ENCODE measurements around the gene MTFR2. TPM values are rescaled to one million over a fixed set of nuclear protein-coding genes. Genes with fewer than 3 reads are reported as not detected.

The MTFR2 gene
- polyA plus RNA-seq (5.7 to 12.0 TPM (median 7.3 TPM) in 3 replicates), polyA minus RNA-seq (3.2 to 7.8 TPM (median 3.3 TPM) in 3 replicates)
- 1.4 TPM for polyA plus RNA-seq (2011; ENCODE audit: low read depth)
- 4.6 and 7.4 TPM in 2 replicates for polyA plus RNA-seq (2011; cell fraction: cytosol; rRNA removed)
- polyA plus RNA-seq (2011; cell fraction: nucleus; rRNA removed): 9.3 and 10.3 TPM in 2 replicates
- 0.73 and 4.5 TPM in 2 replicates for polyA plus RNA-seq (2012; ENCODE audit: low replicate concordance)
- not detected for polyA minus RNA-seq (2011; cell fraction: cytosol; rRNA and poly(A)+ RNA removed)
- polyA minus RNA-seq (2011; cell fraction: nucleus; rRNA and poly(A)+ RNA removed): 2.6 and 6.8 TPM in 2 replicates

DNA sequence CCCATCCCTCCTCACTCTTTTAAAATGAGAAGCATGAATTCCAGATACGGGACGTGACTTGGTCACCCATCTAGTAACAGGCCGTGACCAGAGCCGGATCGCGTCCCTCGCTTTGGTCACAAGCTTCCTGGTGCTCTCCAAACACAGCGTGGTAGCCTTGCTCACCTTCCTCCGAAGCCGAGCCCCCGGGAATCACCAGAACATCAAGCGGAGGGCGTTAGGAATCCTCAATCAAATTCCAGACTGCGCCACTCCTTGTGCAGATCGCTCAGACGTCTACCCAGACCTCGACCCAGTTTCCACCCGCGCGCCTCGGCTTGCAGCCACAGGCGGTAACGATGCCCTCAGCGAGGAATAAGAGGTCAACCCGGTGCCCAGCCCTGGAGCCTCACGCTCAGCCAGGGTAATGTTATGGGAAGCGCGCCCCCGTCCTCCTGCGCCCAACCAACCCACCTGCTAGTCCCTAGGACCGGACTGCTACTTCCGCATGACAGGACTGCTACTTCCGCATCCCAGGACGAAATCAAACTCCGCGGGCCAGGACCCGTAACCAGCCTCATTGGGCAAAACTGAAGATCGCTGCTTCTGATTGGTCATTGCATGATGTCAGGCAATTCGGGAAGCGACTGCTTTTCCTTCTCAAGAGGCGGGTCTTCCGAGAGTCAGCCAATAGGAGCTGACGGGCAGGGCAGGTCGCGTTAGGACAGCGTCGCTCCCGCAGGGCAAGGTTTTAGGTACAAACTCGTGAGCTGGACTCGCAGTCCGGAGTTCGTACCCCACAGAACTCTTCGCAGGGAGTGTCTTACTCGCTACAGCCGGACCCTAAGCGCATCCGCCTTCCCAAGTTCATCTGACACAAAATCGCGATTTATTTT lies at the start of gene MTFR2:
Gene MTFR2, minus strand, starts transcription at position 501 of the 875 bp plus-strand sequence. CDS start 1,212 bp downstream, outside the sequence.
- H3K36me3 ChIP-seq (ENCODE audit: control insufficient read depth in 2 of 2, extremely low read depth in 1 of 2, insufficient read depth in 2 of 2, low read length in 2 of 2): no peaks in the 10 kb centered on the region
- H3K27me3 ChIP-seq (ENCODE audit: control insufficient read depth, extremely low read depth, insufficient read depth, low read length): no peaks in the 10 kb centered on the region
- H3K27ac ChIP-seq (ENCODE audit: control insufficient read depth, insufficient read depth, low read length): peak within 1 kb of the TSS; percentile 77
- H3K4me1 ChIP-seq (ENCODE audit: control insufficient read depth, extremely low read depth, insufficient read depth, low read length): peaks cover 11% of the 10 kb centered on the region
- peak within 1 kb of the TSS; percentile 88 for H3K4me2 ChIP-seq (ENCODE audit: control insufficient read depth, extremely low read depth, insufficient read depth, low read depth, low read length)
- H3K9me3 ChIP-seq (ENCODE audit: control insufficient read depth, low read depth, low read length): no peaks in the 10 kb centered on the region
- H2AFZ ChIP-seq (ENCODE audit: control insufficient read depth, low read length): peak within 1 kb of the TSS; percentile 83
- no peaks in the 10 kb centered on the region for H4K20me1 ChIP-seq (ENCODE audit: control insufficient read depth, extremely low read depth, insufficient read depth, low read length)
- peak; percentile 97 for DNase-seq (ENCODE audit: low read depth, low spot score)
- TF ChIP-seq EZH2 (IDR thresholded peaks at IDR 0.05; ENCODE audit: low read length): no peak
- TF ChIP-seq, protein P1, sequence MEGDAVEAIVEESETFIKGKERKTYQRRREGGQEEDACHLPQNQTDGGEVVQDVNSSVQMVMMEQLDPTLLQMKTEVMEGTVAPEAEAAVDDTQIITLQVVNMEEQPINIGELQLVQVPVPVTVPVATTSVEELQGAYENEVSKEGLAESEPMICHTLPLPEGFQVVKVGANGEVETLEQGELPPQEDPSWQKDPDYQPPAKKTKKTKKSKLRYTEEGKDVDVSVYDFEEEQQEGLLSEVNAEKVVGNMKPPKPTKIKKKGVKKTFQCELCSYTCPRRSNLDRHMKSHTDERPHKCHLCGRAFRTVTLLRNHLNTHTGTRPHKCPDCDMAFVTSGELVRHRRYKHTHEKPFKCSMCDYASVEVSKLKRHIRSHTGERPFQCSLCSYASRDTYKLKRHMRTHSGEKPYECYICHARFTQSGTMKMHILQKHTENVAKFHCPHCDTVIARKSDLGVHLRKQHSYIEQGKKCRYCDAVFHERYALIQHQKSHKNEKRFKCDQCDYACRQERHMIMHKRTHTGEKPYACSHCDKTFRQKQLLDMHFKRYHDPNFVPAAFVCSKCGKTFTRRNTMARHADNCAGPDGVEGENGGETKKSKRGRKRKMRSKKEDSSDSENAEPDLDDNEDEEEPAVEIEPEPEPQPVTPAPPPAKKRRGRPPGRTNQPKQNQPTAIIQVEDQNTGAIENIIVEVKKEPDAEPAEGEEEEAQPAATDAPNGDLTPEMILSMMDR (optimal IDR thresholded peaks at IDR 0.05 in 1 of 3, IDR thresholded peaks at IDR 0.05 in 1 of 3, conservative IDR thresholded peaks at IDR 0.05 in 1 of 3; ENCODE audit: extremely low read depth in 1 of 3, insufficient read depth in 2 of 3, low read length in 3 of 3): peak in 1 of 3 experiments; percentile 4
- peak within 1 kb of the TSS; percentile 79 for H3K9ac ChIP-seq (ENCODE audit: control insufficient read depth, extremely low read depth, insufficient read depth, low read length)
- H3K79me2 ChIP-seq (ENCODE audit: control insufficient read depth, insufficient read depth, low read length): peaks cover 10% of the 10 kb centered on the region
- H3K4me3 ChIP-seq (ENCODE audit: control insufficient read depth in 2 of 3, extremely low read depth in 1 of 3, insufficient read depth in 2 of 3, low read depth in 1 of 3, low read length in 3 of 3): peak within 1 kb of the TSS; percentile 72 to 82 (median 82)
- FAIRE-seq: peak; percentile 97
- H3K9me1 ChIP-seq (ENCODE audit: control insufficient read depth, extremely low read depth, insufficient read depth, low read length): no peaks in the 10 kb centered on the region
- dilution Hi-C loops (cut with MboI; ENCODE audit: extremely low pct_ligation_motif_present, low sequenced_read_pairs): no loop called here

- dilution Hi-C loops (cut with MboI; ENCODE audit: extremely low pct_ligation_motif_present, low sequenced_read_pairs): no loop called here
- H3K4me2 ChIP-seq (ENCODE audit: control insufficient read depth, extremely low read depth, insufficient read depth, low read depth, low read length): no peak overlapping the region
- H3K4me1 ChIP-seq (ENCODE audit: control insufficient read depth, extremely low read depth, insufficient read depth, low read length): peaks cover 7% of the 10 kb centered on the region
- FAIRE-seq (no peak), DNase-seq (ENCODE audit: low read depth, low spot score) (no peak)
- H2AFZ ChIP-seq (ENCODE audit: control insufficient read depth, low read length): no peak overlapping the region
- no peak overlapping the region for H3K27ac ChIP-seq (ENCODE audit: control insufficient read depth, insufficient read depth, low read length)
- H3K27me3 ChIP-seq (ENCODE audit: control insufficient read depth, extremely low read depth, insufficient read depth, low read length): no peaks in the 10 kb centered on the region
- H3K9me1 ChIP-seq (ENCODE audit: control insufficient read depth, extremely low read depth, insufficient read depth, low read length): no peaks in the 10 kb centered on the region
- no peaks in the 10 kb centered on the region for H4K20me1 ChIP-seq (ENCODE audit: control insufficient read depth, extremely low read depth, insufficient read depth, low read length)
- H3K9me3 ChIP-seq (ENCODE audit: control insufficient read depth, low read depth, low read length): no peaks in the 10 kb centered on the region
- H3K79me2 ChIP-seq (ENCODE audit: control insufficient read depth, insufficient read depth, low read length): no peaks in the 10 kb centered on the region
- H3K9ac ChIP-seq (ENCODE audit: control insufficient read depth, extremely low read depth, insufficient read depth, low read length): no peak overlapping the region
- TF ChIP-seq, protein P1 (optimal IDR thresholded peaks at IDR 0.05 in 1 of 3, IDR thresholded peaks at IDR 0.05 in 1 of 3, conservative IDR thresholded peaks at IDR 0.05 in 1 of 3; ENCODE audit: extremely low read depth in 1 of 3, insufficient read depth in 2 of 3, low read length in 3 of 3): no peak
- no peak for TF ChIP-seq EZH2 (IDR thresholded peaks at IDR 0.05; ENCODE audit: low read length)
- no peaks in the 10 kb centered on the region for H3K36me3 ChIP-seq (ENCODE audit: control insufficient read depth in 2 of 2, extremely low read depth in 1 of 2, insufficient read depth in 2 of 2, low read length in 2 of 2)
- no peak overlapping the region for H3K4me3 ChIP-seq (ENCODE audit: control insufficient read depth in 2 of 3, extremely low read depth in 1 of 3, insufficient read depth in 2 of 3, low read depth in 1 of 3, low read length in 3 of 3)
These were observed 44.5 kb upstream of the MTFR2 start for GRCh38 chr6:136294621-136295020.

All from keratinocyte (primary cell).